Upper lobe of left lung (tissue), 6 donors: Measurements from ENCODE around the gene WASF2. TPM values are rescaled to one million over a fixed set of nuclear protein-coding genes. Genes with fewer than 3 reads are reported as not detected.
A peak's percentile ranks its signal among the peaks of the same experiment; 100 is the strongest.

Source experiments
- ATAC-seq, 2 donors: fragments of 200-7000 bp; cut with Tn5 transposase; one replicate each; pipeline ENCODE4 v1.9.1; 2022; ENCODE audit warnings: mild to moderate bottlenecking in 2 of 2, moderate library complexity in 2 of 2; ENCODE audit not compliant: low FRiP score in 2 of 2
- DNase-seq, 2 donors: peaks; one replicate each; pipeline ENCODE4 v3.0.0-alpha.2; 2019 to 2020
- H3K27ac ChIP-seq, 4 donors: fragments of 200-600 bp; sonication (generic); one replicate each; pipeline ENCODE4 v1.5.1; 2016 to 2019
- H3K27me3 ChIP-seq, 4 donors: fragments of 200-600 bp; sonication (generic); one replicate each; pipeline ENCODE4 v1.5.1; 2017 to 2019
- H3K36me3 ChIP-seq, 4 donors: fragments of 200-600 bp; sonication (generic); one replicate each; pipeline ENCODE4 v1.5.1; 2016 to 2019
- H3K4me1 ChIP-seq, 4 donors: fragments of 200-600 bp; sonication (generic); one replicate each; pipeline ENCODE4 v1.5.1; 2018 to 2019
- H3K4me3 ChIP-seq, 4 donors: fragments of 200-600 bp; sonication (generic); one replicate each; pipeline ENCODE4 v1.5.1; 2017 to 2019; ENCODE audit warnings: mild to moderate bottlenecking in 2 of 4, moderate library complexity in 1 of 4
- H3K9me3 ChIP-seq, 4 donors: fragments of 200-600 bp; sonication (generic); one replicate each; pipeline ENCODE4 v1.5.1; 2018 to 2019
- CTCF ChIP-seq, 6 experiments: fragments of 450-650 bp in 4 of 6; fragments of 200-600 bp in 2 of 6; sonication (generic) in 2 of 6; IDR thresholded peaks; one replicate each; pipeline ENCODE4 v1.5.1; 2016 to 2019; ENCODE audit warnings: antibody characterized with exemption in 6 of 6
- EP300 ChIP-seq, 4 donors: sonication (generic); formaldehyde crosslinking; IDR thresholded peaks; one replicate each; pipeline ENCODE4 v1.5.1; 2017; ENCODE audit warnings: antibody characterized with exemption in 4 of 4, control low read depth in 2 of 4
- POLR2A ChIP-seq, 4 donors: fragments of 450-650 bp; IDR thresholded peaks; one replicate each; pipeline ENCODE4 v1.5.1; 2016 to 2017; ENCODE audit warnings: antibody characterized with exemption in 4 of 4, mild to moderate bottlenecking in 2 of 4
- POLR2AphosphoS5 ChIP-seq, 2 donors: sonication (generic); formaldehyde crosslinking; IDR thresholded peaks; one replicate each; pipeline ENCODE4 v1.5.1; 2017; ENCODE audit warnings: antibody characterized with exemption in 2 of 2
- WGBS, 2 donors: methylation state at CpG; one replicate each; pipeline ENCODE4 v1.1.5; 2017 to 2018; 5-methylcytosine and 5-hydroxymethylcytosine counted together
- total RNA-seq, 6 donors: library from RNA; depleted of rRNA in 4 of 6; stranded (reverse); fragments of >200 nt in 4 of 6; gene quantifications; one replicate each; pipeline versions ENCODE4 v1.1.0 to v1.2.1, GENCODE V29; 2016 to 2021
- donor health status: DM: no; HTN: no; CAD: no; lungs with moderate emphysema.
- donor health status: DM: no; HTN: yes; CAD: no; lungs with severe emphysema.

WASF2 gene
- total RNA-seq, 6 donors from 2014 or later = 53.4 to 158 (median 62.2) TPM

GRCh38 chr1:27451343-27451742, 38.6 kb downstream of the WASF2 start:
- H3K36me3 ChIP-seq = peaks cover 0 to 16% (median 0%) of the 10 kb centered on the region in 4 donors
- no peaks in the 10 kb centered on the region for H3K9me3 ChIP-seq
- no peak for DNase-seq
- H3K4me3 ChIP-seq = no peak overlapping the region
- no peak for TF ChIP-seq POLR2A (IDR thresholded peaks at IDR 0.05)
- no peak for TF ChIP-seq EP300 (IDR thresholded peaks at IDR 0.05)
- TF ChIP-seq CTCF (IDR thresholded peaks at IDR 0.05) = no peak
- no peak for TF ChIP-seq POLR2AphosphoS5 (IDR thresholded peaks at IDR 0.05)
- no peaks in the 10 kb centered on the region for H3K27me3 ChIP-seq
- WGBS, 2 donors = 28 to 38% methylated on average over 1 of the region's 1 CpG
- ATAC-seq = no peak
- H3K4me1 ChIP-seq = peaks cover 14 to 35% (median 25%) of the 10 kb centered on the region in 4 donors
- peak overlapping the region in 2 of 4 donors; percentile 30 to 40 for H3K27ac ChIP-seq

- no peak for ATAC-seq
Measured at GRCh38 chr1:27448982-27449381, 41.0 kb downstream of the WASF2 start.

GRCh38 chr1:27447883-27448282, 42.1 kb downstream of the WASF2 start:
- no peaks in the 10 kb centered on the region for H3K27me3 ChIP-seq
- WGBS, 2 donors = 77 to 78% methylated on average over 3 of the region's 3 CpGs
- no peak overlapping the region for H3K27ac ChIP-seq
- TF ChIP-seq CTCF (IDR thresholded peaks at IDR 0.05) (no peak), EP300 (IDR thresholded peaks at IDR 0.05) (no peak), POLR2AphosphoS5 (IDR thresholded peaks at IDR 0.05) (no peak), POLR2A (IDR thresholded peaks at IDR 0.05) (no peak)
- no peaks in the 10 kb centered on the region for H3K9me3 ChIP-seq
- DNase-seq (no peak), ATAC-seq (no peak)
- no peak overlapping the region for H3K4me3 ChIP-seq
- peaks cover 0 to 16% (median 0%) of the 10 kb centered on the region in 4 donors for H3K36me3 ChIP-seq
- peaks cover 14 to 33% (median 24%) of the 10 kb centered on the region in 4 donors for H3K4me1 ChIP-seq

More at GRCh38 chr1:27448982-27449381, 41.0 kb downstream of the WASF2 start:
- Histone ChIP-seq H3K36me3 (peaks cover 0 to 16% (median 0%) of the 10 kb centered on the region in 4 donors), H3K4me3 (no peak overlapping the region), H3K9me3 (no peaks in the 10 kb centered on the region), H3K27ac (no peak overlapping the region), H3K27me3 (no peaks in the 10 kb centered on the region), H3K4me1 (peaks cover 14 to 33% (median 22%) of the 10 kb centered on the region in 4 donors)
- 94 to 95% methylated on average over 9 of the region's 9 CpGs for WGBS, 2 donors
- no peak for TF ChIP-seq POLR2AphosphoS5 (IDR thresholded peaks at IDR 0.05)
- no peak for TF ChIP-seq CTCF (IDR thresholded peaks at IDR 0.05)
- no peak for TF ChIP-seq EP300 (IDR thresholded peaks at IDR 0.05)
- no peak for TF ChIP-seq POLR2A (IDR thresholded peaks at IDR 0.05)
- no peak for DNase-seq

- no peak for TF ChIP-seq POLR2AphosphoS5 (IDR thresholded peaks at IDR 0.05)
- TF ChIP-seq POLR2A (IDR thresholded peaks at IDR 0.05) = no peak
- TF ChIP-seq EP300 (IDR thresholded peaks at IDR 0.05) = no peak
- TF ChIP-seq CTCF (IDR thresholded peaks at IDR 0.05) = no peak
- no peaks in the 10 kb centered on the region for H3K9me3 ChIP-seq
- H3K27ac ChIP-seq = no peak overlapping the region
- peaks cover 14 to 33% (median 24%) of the 10 kb centered on the region in 4 donors for H3K4me1 ChIP-seq
- 94 to 99% methylated on average over 3 of the region's 3 CpGs for WGBS, 2 donors
- peaks cover 0 to 16% (median 0%) of the 10 kb centered on the region in 4 donors for H3K36me3 ChIP-seq
- ATAC-seq = no peak
- no peaks in the 10 kb centered on the region for H3K27me3 ChIP-seq
- no peak for DNase-seq
- H3K4me3 ChIP-seq = no peak overlapping the region
Measured at GRCh38 chr1:27447399-27447798, 42.6 kb downstream of the WASF2 start.

- Histone ChIP-seq H3K36me3 (peaks cover 0 to 16% (median 0%) of the 10 kb centered on the region in 4 donors), H3K4me3 (no peak overlapping the region), H3K4me1 (peaks cover 10 to 28% (median 17%) of the 10 kb centered on the region in 4 donors), H3K9me3 (no peaks in the 10 kb centered on the region), H3K27ac (no peak overlapping the region), H3K27me3 (no peaks in the 10 kb centered on the region)
- no peak for TF ChIP-seq POLR2AphosphoS5 (IDR thresholded peaks at IDR 0.05)
- TF ChIP-seq CTCF (IDR thresholded peaks at IDR 0.05) = no peak
- no peak for TF ChIP-seq EP300 (IDR thresholded peaks at IDR 0.05)
- TF ChIP-seq POLR2A (IDR thresholded peaks at IDR 0.05) = no peak
- WGBS, 2 donors = 90 to 95% methylated on average over 6 of the region's 6 CpGs
- DNase-seq (no peak), ATAC-seq (no peak)
Measured at GRCh38 chr1:27446496-27447020, 43.4 kb downstream of the WASF2 start.
